ENCODE results near the gene PLCB1.
"Not testable (repeated sequence)": the region's sequence is repeated elsewhere in the genome, so short reads cannot be mapped to it uniquely, and the experiment has no call there.

PLCB1 gene

DNA sequence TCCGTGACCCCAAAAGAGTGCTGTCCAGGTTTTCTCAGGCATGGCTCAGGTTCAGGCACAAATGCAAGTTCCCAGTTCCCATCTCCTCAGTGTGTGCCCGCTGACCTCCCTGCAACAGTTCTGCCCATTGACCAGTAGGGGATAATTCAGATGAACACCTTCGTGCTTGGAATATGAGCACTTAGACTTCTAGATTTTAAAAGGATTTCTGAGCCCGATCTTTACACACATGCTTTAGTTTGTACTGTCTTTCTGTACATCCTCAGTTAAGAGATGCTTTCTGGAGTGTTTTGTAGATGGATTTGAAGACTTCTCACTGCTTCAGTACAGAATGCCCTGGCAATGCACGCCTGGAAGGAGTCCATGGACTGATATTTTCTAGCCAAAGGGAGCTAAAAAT lies 697.2 kb downstream of the PLCB1 start:
- Mint-ChIP-seq H3K27ac (no peak overlapping the region), H3K4me3 (no peak overlapping the region), H3K9me3 (no peaks in the 10 kb centered on the region), H3K4me1 (no peaks in the 10 kb centered on the region), H3K27me3 (no peaks in the 10 kb centered on the region), H3K36me3 (no peaks in the 10 kb centered on the region)

DNA sequence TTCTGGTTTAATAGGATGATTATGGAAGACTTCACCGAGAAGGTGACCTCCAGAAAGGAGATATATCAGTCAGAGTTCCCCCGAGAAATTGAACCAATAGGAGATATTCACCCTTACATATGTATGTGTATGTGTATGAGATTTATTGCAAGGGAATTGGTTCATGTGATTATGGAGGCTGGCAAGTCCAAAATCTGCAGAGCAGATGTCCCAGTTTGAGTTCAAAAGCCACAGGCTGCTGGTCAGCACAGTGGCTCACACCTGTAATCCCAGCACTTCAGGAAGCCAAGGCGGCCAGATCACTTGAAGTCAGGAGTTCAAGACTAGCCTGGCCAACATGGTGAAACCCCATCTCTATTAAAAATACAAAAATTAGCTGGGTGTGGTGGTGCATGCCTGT lies 702.2 kb downstream of the PLCB1 start:
- H3K9me3 Mint-ChIP-seq, H3K4me1 Mint-ChIP-seq, H3K36me3 Mint-ChIP-seq, H3K27me3 Mint-ChIP-seq, H3K4me3 Mint-ChIP-seq, H3K27ac Mint-ChIP-seq: not testable (repeated sequence)

DNA sequence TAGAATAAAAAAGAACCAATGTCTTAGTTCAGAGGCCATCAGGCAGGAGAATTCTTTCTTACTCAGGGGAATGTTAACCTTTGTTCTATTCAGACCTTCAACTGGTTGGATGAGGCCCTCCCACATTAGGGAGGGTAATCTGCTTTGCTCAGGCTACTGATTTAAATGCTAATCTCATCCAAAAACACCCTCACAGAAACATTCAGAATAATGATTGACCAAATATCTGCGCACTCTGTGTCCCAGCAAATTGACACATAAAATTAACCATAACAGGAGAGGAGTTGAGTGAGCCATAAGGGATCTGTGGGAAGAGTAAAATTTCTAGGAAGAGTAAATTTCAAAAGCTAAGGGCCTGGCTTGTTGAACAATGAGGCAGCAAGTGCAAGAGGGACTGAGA lies 702.8 kb downstream of the PLCB1 start:
- no peaks in the 10 kb centered on the region for H3K27me3 Mint-ChIP-seq
- no peak overlapping the region for H3K4me3 Mint-ChIP-seq
- H3K27ac Mint-ChIP-seq: no peak overlapping the region
- H3K36me3 Mint-ChIP-seq: no peaks in the 10 kb centered on the region
- H3K9me3 Mint-ChIP-seq: no peaks in the 10 kb centered on the region
- no peaks in the 10 kb centered on the region for H3K4me1 Mint-ChIP-seq

DNA sequence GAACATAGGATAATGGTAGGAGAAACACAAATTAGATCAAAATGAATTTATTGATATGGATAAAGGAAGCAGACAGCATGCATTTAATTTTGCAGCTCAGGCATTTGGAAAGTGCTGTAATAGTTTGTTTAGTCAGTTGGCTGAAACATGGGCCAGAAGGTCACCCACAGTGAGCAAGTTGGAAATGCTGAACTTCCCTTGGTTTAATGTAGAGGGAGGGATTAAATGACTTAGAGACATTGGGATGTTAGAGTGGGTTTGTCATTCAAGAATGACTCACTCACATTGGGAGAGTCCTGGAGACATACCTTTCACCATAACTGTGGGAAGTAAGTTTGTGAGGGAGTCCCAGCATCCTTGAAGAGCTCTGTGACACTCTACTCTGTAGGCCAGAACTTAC lies 705.3 kb downstream of the PLCB1 start:
- Mint-ChIP-seq H3K27ac (no peak overlapping the region), H3K36me3 (no peaks in the 10 kb centered on the region), H3K4me3 (no peak overlapping the region), H3K9me3 (no peaks in the 10 kb centered on the region), H3K27me3 (no peaks in the 10 kb centered on the region), H3K4me1 (no peaks in the 10 kb centered on the region)

DNA sequence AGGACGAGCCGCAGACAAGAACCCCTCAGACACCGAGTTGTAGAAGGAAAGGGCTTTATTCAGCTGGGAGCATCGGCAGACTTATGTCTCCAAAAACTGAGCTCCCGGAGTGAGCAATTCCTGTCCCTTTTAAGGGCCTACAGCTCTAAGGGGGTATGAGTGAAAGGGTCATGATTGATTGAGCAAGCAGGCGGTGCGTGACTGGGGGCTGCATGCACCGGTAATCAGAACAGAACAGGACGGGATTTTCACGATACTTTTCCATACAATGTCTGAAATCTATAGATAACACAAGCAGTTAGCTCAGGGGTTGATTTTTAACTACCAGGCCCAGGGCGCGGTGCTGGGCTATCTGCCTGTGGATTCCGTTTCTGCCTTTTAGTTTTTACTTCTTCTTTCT lies 710.5 kb downstream of the PLCB1 start:
- Mint-ChIP-seq H3K9me3 (no peaks in the 10 kb centered on the region), H3K27me3 (no peaks in the 10 kb centered on the region), H3K36me3 (no peaks in the 10 kb centered on the region), H3K27ac (no peak overlapping the region), H3K4me1 (no peaks in the 10 kb centered on the region), H3K4me3 (no peak overlapping the region)

DNA sequence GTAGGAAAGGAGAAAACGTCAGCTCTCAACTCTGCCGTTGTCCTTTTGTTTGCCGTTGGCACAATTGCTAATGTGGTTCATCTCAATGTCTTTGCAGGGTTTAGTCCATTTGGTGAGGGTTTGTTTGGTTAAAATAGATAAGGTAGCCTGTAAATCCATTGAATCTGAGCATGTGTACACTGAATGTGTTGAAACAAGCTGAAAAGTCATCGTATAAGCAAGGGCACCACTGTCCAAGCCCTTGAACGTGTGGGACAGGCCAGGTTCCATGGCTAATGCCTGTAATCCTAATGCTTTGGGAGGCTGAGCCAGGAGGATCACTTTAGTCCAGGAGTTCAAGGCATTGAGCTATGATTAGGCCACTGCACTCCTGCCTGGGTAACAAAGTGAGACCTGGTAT lies 712.1 kb downstream of the PLCB1 start:
- Mint-ChIP-seq H3K27me3 (no peaks in the 10 kb centered on the region), H3K27ac (no peak overlapping the region), H3K9me3 (no peaks in the 10 kb centered on the region), H3K4me3 (no peak overlapping the region), H3K36me3 (no peaks in the 10 kb centered on the region), H3K4me1 (no peaks in the 10 kb centered on the region)

DNA sequence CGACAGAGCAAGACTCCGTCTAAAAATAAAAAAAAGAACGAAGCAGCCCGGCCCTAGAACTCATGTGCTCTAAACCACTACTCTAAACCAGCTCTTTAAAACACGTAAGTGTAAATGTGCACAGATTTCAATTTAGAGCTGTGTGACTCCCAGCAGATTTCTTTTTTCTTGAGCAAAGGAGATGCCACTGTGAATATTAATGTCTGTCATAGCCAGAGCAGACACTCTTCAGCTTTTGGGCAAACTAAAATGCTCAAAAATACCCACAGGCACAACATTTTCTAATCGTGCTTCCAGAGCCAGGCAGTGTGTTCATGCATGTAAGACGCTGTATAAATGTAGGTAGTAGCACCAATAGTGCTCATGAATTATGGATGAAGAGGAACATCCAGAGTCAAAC lies 717.9 kb downstream of the PLCB1 start:
- no peaks in the 10 kb centered on the region for H3K27me3 Mint-ChIP-seq

DNA sequence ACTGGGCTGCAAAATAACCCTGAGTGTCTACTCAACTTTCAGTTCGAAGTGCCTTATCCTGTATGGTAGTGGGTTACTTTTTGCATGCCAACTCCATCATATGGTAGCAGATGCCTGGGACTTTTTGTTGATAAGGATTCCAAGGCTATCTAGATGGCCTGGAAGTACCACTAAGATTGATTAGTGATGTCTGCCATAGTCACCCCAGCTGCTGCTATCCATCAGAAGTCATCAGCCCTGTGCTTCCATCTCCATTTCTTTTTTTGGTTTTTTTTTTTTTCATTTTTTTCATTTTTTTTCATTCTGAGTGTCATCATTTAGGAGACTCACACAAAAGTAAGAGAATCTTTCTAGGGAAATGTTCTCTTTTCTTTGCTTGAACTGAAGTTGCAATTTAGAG lies 719.4 kb downstream of the PLCB1 start:
- Mint-ChIP-seq H3K9me3 (no peaks in the 10 kb centered on the region), H3K27me3 (no peaks in the 10 kb centered on the region), H3K4me1 (no peaks in the 10 kb centered on the region), H3K36me3 (no peaks in the 10 kb centered on the region), H3K4me3 (no peak overlapping the region), H3K27ac (no peak overlapping the region)

More for the DNA sequence above, 717.9 kb downstream of the PLCB1 start:
- Mint-ChIP-seq H3K4me3 (no peak overlapping the region), H3K36me3 (no peaks in the 10 kb centered on the region), H3K9me3 (no peaks in the 10 kb centered on the region), H3K4me1 (no peaks in the 10 kb centered on the region), H3K27ac (no peak overlapping the region)

DNA sequence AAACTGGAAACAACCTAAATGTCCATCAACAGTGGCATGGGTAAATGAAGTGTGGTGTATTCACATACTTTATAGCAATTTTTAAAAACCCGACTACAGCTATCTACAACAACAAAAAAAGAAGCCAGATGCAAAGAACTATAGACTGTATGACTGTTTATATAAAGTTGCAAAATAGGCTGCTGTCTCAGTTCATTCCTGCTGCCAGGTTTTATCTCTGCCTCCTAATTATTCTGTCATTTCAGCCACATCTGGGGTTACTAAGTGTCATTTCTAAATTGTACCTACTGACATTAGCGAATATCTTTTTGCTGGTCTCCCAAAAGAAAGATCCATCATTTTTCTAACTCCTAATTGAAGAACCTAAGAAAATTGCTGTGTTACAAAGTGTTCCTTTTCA lies 719.9 kb downstream of the PLCB1 start:
- H3K27ac Mint-ChIP-seq, H3K4me3 Mint-ChIP-seq, H3K27me3 Mint-ChIP-seq, H3K36me3 Mint-ChIP-seq, H3K9me3 Mint-ChIP-seq, H3K4me1 Mint-ChIP-seq: not testable (repeated sequence)

DNA sequence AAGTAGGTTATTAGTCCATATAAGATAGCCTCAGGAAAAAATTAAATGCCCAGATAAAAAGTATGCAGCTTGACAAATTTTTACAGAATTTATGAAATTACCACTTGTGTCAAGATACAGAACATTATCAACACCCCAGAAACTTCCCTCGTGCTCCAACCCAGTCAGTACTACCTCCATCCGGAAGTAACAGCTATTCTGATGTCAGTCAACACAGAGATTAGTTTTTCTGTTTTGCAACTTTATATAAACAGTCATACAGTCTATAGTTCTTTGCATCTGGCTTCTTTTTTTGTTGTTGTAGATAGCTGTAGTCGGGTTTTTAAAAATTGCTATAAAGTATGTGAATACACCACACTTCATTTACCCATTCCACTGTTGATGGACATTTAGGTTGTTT lies 721.1 kb downstream of the PLCB1 start:
- H3K27me3 Mint-ChIP-seq, H3K4me3 Mint-ChIP-seq, H3K36me3 Mint-ChIP-seq, H3K4me1 Mint-ChIP-seq, H3K9me3 Mint-ChIP-seq, H3K27ac Mint-ChIP-seq: not testable (repeated sequence)

DNA sequence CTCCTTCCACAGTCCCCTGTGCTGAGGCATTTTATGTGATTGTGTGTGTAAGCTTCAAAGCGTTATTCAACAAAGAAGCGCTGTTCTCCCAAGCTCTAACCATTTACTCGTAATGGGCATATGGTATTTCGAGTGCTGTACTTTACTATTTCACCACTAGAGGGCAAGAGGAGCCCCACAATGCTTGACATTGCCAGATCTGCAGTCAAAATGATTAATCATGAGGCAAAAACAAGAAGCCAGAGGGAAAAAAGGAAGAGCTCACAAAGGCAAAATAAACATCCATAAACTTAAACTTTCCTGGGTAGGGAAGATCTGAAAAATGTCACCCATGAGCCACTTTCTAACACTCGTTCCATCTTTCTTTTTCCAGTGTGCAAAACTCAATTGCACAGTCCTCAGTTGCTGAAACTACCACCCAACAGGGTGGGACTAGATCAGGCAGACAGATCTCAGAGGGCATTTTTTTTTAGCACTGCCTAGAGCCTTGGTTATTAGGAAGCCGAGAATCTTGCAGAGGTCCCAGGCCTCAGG lies 721.8 kb downstream of the PLCB1 start:
- Mint-ChIP-seq H3K36me3 (no peaks in the 10 kb centered on the region), H3K27me3 (no peaks in the 10 kb centered on the region), H3K4me1 (no peaks in the 10 kb centered on the region), H3K27ac (no peak overlapping the region), H3K4me3 (no peak overlapping the region), H3K9me3 (no peaks in the 10 kb centered on the region)

DNA sequence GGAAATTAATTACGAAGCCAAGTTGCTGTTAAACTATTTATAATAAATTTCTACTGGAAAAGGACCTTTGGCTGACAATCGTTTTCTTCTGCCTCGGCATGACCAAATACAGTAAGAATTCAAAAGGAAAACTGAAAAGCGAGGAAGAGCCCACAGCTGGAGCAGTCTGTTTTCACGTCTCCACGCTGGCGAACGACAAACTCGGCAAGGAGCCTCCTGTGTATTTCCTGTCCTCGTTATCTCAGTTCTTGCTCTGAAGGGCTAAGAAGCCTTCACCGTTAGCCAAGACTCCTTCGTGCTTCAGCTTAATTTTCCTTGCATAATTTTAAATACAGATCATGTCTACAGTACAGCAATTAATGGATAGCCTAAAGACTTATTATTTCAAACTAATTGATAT lies 722.5 kb downstream of the PLCB1 start:
- no peak overlapping the region for H3K27ac Mint-ChIP-seq
- no peak overlapping the region for H3K4me3 Mint-ChIP-seq
- H3K27me3 Mint-ChIP-seq: no peaks in the 10 kb centered on the region
- no peaks in the 10 kb centered on the region for H3K9me3 Mint-ChIP-seq
- H3K4me1 Mint-ChIP-seq: no peaks in the 10 kb centered on the region
- H3K36me3 Mint-ChIP-seq: no peaks in the 10 kb centered on the region

DNA sequence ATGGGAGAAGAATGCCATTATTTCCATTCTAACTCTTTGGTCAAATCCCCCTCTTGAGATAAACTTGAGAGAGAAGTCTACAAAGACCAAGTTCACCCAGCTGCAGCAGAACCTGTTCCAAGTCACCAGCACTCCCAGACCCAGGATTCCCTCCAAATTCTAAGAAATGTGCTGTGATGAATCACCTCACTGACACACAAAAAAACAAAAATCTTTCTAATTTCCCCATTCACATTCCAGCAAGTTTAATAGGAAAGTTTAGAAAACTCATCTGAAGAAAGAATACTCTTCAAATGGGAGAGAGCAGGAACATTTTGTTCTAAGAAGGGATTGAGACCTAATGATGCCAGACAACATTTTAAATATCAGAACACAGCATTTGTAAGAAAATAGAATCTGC lies 723.2 kb downstream of the PLCB1 start:
- Mint-ChIP-seq H3K27me3 (no peaks in the 10 kb centered on the region), H3K9me3 (no peaks in the 10 kb centered on the region), H3K36me3 (no peaks in the 10 kb centered on the region), H3K4me3 (no peak overlapping the region), H3K27ac (no peak overlapping the region), H3K4me1 (no peaks in the 10 kb centered on the region)

DNA sequence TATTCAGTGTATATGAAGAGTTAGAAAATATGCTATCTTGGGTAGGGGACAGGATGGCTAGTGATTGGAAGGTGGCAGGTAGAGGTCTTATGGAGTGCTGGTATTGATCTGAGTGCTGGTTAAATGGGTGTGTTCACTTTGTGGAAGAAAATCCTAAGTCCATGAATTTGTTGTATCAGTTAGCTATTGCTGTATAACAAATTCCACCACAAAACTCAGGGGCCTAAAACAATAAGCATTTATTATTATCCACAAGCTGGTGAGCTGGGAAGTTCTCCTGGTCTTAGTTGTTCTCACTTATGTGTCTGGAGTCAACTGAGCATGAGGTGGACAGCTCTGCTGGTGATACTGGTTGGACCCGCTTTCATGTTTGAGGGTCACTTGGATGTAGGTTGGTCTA lies 724.6 kb downstream of the PLCB1 start:
- no peak overlapping the region for H3K27ac Mint-ChIP-seq
- no peak overlapping the region for H3K4me3 Mint-ChIP-seq
- no peaks in the 10 kb centered on the region for H3K27me3 Mint-ChIP-seq

DNA sequence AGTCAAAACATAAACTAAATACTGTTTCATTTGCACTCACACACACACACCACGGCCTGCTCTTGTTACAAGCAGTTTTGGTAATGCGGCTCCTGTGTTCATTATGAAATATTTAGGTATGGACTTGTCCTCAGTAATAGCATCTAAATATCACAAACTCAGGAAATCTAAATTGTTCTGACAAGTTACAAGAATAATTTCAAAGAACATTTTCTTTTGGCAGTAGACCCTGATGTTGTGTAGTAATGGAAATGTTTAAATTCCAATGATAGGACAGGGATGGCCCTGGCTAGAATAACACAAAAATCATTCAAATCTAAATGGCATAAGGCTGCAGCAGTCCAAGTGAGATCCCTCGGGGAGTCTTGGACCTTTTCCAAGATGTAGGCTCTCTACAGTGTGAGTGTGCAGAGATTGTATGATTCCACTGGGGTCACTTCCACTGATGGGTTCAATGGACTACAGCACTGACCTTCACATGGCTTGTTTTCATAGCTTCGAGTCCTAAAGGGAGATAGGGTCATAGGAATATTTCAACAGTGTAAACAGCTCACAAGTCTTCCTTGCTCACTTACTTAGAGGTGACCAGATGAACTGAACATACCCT lies 726.2 kb downstream of the PLCB1 start:
- H3K4me3 Mint-ChIP-seq: no peak overlapping the region
- H3K36me3 Mint-ChIP-seq: no peaks in the 10 kb centered on the region
- no peaks in the 10 kb centered on the region for H3K4me1 Mint-ChIP-seq
- H3K27me3 Mint-ChIP-seq: no peaks in the 10 kb centered on the region
- no peak overlapping the region for H3K27ac Mint-ChIP-seq
- H3K9me3 Mint-ChIP-seq: no peaks in the 10 kb centered on the region

More for the DNA sequence above, 724.6 kb downstream of the PLCB1 start:
- Mint-ChIP-seq H3K36me3 (no peaks in the 10 kb centered on the region), H3K4me1 (no peaks in the 10 kb centered on the region), H3K9me3 (no peaks in the 10 kb centered on the region)

DNA sequence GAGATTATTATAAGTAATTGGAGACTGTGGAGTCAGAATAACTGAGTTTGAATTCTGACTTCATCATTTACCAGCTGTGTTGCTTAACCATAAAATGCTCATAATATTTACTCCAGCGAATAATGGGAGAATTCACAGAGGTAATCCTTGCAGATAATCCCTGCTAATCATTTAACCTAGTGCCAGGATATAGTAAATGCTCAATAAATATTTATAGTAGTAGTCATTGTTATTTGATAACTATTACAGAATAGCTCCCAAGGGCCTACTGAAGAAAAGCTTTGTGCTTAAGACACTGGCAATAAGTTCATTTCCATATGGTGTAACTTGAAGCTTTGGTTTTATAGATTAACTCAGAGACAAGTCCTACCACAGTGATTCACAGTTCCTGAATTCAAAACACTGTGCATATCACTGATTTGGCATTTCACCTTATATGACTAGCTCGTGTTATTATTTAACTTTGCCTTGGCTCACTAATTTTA lies 728.0 kb downstream of the PLCB1 start:
- no peak overlapping the region for H3K27ac Mint-ChIP-seq
- no peaks in the 10 kb centered on the region for H3K36me3 Mint-ChIP-seq
- no peaks in the 10 kb centered on the region for H3K4me1 Mint-ChIP-seq
- H3K9me3 Mint-ChIP-seq: no peaks in the 10 kb centered on the region
- no peak overlapping the region for H3K4me3 Mint-ChIP-seq
- no peaks in the 10 kb centered on the region for H3K27me3 Mint-ChIP-seq

DNA sequence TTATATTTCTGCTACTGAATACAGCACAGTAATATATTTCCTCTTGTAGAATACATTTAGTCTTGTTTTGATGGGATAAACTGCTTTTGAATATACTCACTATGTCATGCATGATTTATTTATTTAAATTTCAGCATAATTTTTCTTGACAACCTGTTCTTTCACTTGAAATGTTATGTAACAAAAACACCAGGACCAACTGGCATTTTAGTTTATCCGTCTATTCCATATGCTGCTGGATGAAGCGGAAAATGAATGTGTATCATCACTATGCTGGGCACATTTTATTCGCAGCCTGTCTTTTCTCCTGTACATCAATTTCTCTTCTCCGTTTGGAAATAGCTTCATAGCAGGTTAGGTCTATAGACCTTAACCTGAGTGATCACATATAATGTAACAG lies 730.0 kb downstream of the PLCB1 start:
- Mint-ChIP-seq H3K4me3 (no peak overlapping the region), H3K36me3 (no peaks in the 10 kb centered on the region)

More for the DNA sequence above, 730.0 kb downstream of the PLCB1 start:
- Mint-ChIP-seq H3K9me3 (no peaks in the 10 kb centered on the region), H3K4me1 (no peaks in the 10 kb centered on the region), H3K27me3 (no peaks in the 10 kb centered on the region), H3K27ac (no peak overlapping the region)
